Stimulated activated CD8-positive, alpha-beta memory T cell treated with anti-CD3 and anti-CD28 coated beads, Interleukin-4, amount 100 ng/mL, for 1 hour (primary cell): ENCODE data around the gene LYAR.
A peak's percentile ranks its signal among the peaks of the same experiment; 100 is the strongest.

Experiments used
- DNase-seq, 2 donors: peaks; one replicate each; pipeline ENCODE4 v3.0.0-alpha.2; 2020; ENCODE audit warnings: low read depth in 2 of 2, low spot score in 1 of 2

The LYAR gene, protein sequence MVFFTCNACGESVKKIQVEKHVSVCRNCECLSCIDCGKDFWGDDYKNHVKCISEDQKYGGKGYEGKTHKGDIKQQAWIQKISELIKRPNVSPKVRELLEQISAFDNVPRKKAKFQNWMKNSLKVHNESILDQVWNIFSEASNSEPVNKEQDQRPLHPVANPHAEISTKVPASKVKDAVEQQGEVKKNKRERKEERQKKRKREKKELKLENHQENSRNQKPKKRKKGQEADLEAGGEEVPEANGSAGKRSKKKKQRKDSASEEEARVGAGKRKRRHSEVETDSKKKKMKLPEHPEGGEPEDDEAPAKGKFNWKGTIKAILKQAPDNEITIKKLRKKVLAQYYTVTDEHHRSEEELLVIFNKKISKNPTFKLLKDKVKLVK

GRCh38 chr4:4289941-4290850 is at the start of gene LYAR, which contains the start of gene ZBTB49:
Gene LYAR (minus strand): TSS chr4:4290154. CDS start chr4:4283742, 6,412 bp downstream.
Gene ZBTB49 (plus strand): TSS chr4:4290251. CDS start chr4:4299946, 9,695 bp downstream.
- DNase-seq = peak; percentile 95

DNA sequence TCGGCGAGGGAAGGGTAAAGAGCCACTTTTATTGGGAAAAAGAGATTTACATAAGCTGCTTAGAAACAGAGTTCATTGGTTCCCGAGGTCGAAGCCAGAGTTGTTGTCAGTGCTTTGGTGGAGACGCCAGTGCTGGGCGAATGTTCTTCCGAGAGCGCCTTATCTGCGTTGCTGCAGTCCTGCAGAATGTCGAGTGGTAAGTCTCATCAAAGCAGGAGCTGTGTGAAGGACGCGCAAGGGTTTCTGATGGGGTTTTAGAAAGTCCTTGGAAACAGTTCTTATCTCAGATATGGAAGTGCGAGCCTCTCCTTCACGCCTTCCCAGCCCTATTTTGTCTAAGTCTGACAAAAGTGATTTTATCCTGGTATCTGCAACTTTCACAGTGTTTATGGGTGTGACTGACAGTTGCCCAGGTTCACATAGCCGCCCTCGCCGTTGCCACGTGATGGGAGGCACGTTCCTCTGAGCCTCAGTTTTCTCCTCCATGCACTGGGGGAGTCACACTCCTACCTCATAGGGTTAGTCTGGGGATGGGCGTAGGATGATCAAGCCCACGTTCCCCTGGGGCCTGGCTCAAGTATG is 49.6 kb upstream of the LYAR start:
- DNase-seq = no peak

GRCh38 chr4:4338210-4339001 is 48.5 kb upstream of the LYAR start:
- DNase-seq = no peak

DNA sequence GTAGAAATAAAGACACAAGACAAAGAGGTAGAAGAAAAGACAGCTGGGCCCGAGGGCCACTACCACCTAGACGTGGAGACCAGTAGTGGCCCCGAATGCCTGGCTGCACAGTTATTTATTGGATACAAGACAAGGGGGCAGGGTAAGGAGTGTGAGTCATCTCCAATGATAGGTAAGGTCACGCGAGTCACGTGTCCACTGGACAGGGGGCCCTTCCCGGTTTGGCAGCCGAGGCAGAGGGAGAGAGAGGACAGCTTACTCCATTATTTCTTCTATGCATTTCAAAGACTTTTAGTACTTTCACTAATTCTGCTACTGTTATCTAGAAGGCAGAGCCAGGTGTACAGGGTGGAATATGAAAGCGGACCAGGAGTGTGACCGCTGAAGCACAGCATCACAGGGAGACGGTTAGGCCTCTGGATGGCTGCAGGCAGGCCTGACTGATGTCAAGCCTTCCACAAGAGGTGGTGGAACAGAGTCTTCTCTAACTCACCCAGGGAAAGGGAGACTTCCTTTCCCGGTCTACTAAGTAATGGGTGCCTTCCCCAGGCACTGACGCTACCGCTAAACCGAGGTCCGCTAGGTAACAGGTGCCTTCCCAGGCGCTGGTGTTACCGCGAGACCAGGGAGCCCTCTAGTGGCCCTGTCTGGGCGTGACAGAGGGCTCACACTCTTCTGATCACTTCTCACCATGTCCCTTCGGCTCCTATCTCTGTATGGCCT is 45.0 kb upstream of the LYAR start:
- peak; percentile 51 to 58 for DNase-seq

DNA sequence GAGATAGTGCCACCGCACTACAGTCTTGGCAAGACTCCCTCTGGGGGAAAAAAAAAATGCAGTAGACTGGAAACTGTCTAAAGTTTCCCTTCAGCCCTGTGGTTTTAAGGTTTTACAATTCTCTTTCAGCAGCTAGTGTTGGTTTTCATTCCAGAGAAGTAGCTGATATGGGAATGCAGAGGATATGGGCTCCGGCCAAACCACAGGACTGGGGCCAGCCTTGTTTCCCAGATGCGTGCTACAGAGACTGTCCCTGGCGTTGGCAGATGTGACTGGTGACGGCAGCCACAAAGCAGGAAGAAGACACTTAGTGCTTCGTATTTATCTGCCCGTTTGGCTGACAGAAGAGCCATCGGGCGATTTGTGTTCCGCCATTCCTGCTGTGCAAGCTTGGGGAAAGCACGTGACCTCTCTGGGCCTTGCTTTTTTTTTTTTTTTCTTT is 43.3 kb upstream of the LYAR start:
- no peak for DNase-seq

- DNase-seq = no peak
Observed at GRCh38 chr4:4332529-4332928, 42.6 kb upstream of the LYAR start.

DNA sequence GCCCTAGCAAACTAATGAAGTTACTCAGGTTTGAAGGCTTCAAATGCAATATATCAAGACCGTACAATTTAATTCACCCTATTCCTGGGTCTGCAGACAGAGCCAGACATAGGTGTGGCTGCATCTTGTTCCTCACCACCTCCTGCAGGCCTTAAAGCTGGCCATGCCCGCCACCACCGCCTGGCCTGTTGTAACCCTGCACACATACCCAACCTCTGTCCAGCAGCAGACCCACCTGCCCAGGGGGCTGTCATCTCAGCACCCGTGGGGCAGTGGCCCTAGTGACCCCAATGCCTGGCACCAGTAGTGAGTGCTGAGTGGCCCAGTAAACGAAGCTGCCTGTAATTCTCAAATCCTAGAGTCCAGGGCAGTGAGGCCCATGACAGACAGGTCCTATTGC is 40.8 kb upstream of the LYAR start:
- DNase-seq = no peak

DNA sequence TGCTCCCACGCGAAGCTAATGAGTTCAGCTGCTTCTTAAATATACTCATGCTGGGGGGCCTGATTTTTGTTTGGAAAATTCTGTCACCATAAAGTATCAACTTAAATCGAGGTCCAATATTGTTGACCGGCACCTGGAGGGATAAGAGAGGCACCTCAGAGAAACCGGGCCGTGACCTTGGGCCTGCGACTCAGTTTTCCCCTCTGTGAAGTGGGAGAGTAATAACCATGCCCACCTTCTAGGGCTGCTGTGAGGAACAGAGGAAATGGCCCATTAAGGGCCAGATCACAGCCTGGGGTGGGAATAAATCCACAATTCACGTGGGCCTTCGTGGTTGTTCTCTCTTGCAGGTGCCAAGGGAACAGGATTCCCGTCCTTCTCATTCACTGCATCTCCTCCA is 39.5 kb upstream of the LYAR start:
- DNase-seq = no peak

DNA sequence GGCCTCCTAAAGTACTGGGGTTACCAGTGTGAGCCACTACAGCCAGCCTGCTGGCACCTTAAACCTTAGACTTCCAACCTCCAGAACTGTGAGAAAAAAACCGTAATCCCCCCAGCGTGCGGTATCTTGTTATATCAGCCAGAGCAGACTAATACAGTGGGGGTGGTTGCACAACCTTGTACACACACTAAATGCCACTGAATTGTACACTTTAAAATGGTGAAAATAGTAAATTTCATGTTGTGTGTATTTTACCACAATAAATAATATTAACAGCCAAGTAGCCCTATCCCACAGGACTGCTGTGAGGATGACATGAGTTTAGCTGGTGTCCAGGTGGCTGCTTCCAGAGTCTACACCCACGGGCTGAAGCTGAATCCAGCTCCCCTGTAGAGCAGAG is 38.9 kb upstream of the LYAR start:
- DNase-seq = no peak

DNA sequence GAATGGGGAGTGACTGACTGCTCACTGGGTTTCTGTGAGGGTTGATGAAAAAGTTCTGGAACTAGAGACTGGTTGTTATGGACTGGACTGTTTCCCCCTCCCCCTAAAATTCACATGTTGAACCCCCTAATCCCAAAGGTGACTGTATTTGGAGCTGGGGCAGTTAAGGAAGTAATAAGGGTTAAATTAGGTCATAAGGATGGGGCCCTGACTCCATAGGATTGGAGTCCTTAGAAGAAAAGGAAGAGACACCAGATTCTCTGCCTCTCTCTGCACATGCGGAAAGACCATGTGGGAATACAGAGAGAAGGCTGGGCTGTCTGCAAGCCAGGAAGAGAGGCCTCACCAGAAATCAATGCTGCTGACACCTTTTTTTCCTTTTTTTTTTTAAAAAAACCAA is 38.3 kb upstream of the LYAR start:
- no peak for DNase-seq

- no peak for DNase-seq
Observed at GRCh38 chr4:4327652-4328121, 37.7 kb upstream of the LYAR start.

GRCh38 chr4:4326166-4326565 is 36.2 kb upstream of the LYAR start:
- no peak for DNase-seq

DNA sequence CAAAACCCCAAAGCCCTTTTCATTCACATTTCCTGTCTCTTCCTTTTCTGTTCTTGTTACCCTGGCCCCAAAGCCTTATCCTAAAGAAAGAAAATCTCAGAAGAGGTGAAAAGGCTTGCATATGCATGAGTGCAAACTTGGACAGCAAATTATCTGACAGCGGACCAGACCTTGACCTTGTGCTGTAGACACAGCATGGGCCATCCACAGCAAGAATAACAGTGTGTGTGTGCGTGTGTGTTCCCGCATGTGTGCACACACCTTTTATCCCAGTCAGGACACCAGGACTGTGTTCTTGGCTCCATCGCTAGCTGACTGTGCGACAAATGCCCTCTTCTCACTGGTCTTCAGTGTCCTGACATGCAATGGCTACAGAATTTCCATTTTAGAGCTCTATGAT is 35.4 kb upstream of the LYAR start:
- no peak for DNase-seq

DNA sequence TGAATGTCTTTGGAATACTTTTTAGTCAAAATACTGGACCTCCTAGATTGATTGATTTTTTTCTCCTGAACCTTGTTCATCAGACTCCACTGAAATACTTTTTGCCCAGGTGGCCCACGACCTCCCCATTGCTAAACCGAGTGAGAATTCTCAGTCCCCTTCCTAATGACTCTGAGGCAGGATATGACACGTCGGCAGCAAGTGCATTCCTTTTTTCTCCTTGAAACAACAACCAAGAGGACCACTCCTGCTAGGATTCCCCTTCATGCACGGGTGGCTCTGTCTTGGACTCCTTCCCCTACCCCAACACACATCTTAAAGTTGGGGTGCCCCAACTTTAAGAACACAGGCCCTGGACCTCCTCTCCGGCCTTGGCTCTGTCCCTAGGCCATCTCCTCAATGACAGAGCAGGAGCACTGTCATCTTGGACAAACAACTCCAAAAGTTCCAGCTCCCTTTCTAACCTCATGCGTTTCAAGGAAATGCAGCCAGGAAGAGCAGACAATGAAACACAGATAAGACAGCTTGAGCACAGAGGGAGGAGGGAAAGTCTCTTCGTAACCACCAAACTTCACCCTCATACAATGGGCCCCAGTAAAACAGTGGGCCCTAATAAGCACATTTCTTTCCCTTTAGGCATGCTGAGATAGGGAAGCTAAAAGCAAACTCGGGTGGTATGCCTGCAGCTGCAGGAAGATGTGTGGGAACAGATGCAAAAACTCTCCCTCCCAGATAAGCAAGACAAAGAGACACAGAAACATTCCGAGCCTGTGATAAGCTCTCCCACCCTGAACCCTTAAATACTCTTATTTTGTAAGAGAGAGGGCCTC is 34.0 kb upstream of the LYAR start:
- no peak for DNase-seq

DNA sequence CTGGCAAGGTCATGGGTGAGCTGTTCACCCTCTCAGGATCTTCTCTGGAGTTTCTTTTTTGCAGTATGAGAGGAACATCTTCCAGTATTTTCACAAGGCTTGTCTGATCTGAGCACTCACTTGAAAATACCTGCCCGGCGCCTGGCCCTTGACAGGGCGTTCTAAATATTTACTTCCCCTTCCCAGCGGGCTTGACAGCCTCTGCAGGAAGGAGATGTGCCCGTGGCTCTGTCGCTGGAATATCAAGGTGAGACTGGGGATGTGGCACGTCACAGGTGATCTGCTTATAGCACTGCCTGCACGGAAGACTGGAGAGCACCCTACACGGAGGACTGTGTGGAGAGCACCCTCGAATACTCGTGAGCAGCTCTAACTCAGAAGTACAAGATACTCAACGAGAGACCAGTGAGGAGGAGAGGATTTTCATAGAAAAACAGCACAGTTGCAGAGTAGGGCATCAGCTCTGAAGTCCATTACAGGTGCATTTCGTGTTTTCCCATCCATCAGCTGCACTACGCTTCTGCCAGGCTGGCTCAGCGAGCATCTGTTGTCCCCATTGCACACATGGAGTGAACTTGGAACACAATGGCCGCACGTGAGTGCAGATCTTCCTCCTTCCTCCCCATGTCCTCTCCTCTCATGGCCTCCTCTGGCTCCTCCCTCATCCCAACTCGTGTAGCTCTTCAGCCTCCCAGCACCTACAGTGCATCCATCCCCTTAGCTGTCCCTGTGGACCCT is 32.2 kb upstream of the LYAR start:
- DNase-seq = no peak

DNA sequence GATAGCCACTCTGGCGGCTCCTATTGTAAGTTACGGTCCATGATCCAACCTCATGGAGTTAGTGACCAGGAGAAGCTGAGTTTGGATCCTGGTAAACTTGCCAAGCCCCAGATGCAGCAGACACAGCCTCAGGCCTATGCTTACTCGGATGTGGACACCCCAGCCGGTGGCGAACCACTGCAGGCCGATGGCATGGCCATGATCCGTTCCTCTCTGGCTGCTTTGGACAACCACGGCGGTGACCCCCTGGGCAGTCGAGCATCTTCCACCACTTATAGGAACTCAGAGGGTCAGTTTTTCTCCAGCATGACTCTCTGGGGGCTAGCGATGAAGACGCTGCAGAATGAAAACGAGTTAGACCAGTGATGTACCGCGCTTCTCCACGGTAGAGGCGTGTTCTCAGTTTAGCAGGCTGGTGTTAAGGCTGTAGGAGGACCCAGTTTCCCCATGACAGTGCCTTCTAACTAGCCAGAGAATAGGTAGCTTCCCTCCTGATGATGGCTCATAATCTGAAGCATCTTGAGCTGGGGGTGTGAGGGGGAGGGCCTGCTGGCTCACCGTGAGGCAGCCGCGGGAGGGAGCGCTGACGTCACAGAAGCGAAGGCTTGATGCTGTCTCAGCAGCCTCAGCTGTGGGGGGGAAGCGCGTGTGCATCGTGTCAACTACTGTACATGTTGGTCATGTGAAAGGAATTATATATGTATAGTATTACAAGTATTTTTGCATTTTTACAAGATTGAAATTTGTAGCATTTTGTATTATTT is 31.2 kb upstream of the LYAR start:
- no peak for DNase-seq

GRCh38 chr4:4320528-4320927 is 30.6 kb upstream of the LYAR start:
- no peak for DNase-seq
